MCF 10A (cell line): ENCODE measurements around the gene FAM221B. TPM values are rescaled to one million over a fixed set of nuclear protein-coding genes. Genes with fewer than 3 reads are reported as not detected.

ENCODE experiments used
- BruUV-seq: library from RNA; stranded (reverse); fragments of 400-500 nt; replicated peaks from 2 replicates; lab custom pipeline; 2021; lab: Mats Ljungman, UMichigan
- CTCF ChIA-PET: fragments of 300-600 bp; sonication (Branson Sonifier 250); formaldehyde crosslinking; extraction: SDS; loops from one replicate; lab custom pipeline; 2021; ENCODE audit warnings: antibody characterized with exemption, inconsistent platforms; lab: Yijun Ruan, JAX
- POLR2A ChIA-PET: fragments of 300-600, 350-650 bp; sonication (Branson Sonifier 250); formaldehyde crosslinking; extraction: SDS; loops from one replicate; lab custom pipeline; 2020; ENCODE audit warnings: antibody characterized with exemption, inconsistent platforms; lab: Yijun Ruan, JAX
- DNase-seq: peaks from one replicate; pipeline ENCODE4 v3.0.0-alpha.2; 2018; ENCODE audit not compliant: unreplicated experiment
- H3K27ac Mint-ChIP-seq: one replicate; pipeline ENCODE4 v1.8.0; 2022; ENCODE audit warnings: mild to moderate bottlenecking, low read depth, mixed read lengths; ENCODE audit not compliant: unreplicated experiment
- H3K27me3 Mint-ChIP-seq: one replicate; pipeline ENCODE4 v1.8.0; 2022; ENCODE audit warnings: mixed read lengths; ENCODE audit not compliant: insufficient read depth, unreplicated experiment
- H3K36me3 Mint-ChIP-seq: one replicate; pipeline ENCODE4 v1.8.0; 2022; ENCODE audit warnings: mild to moderate bottlenecking, moderate library complexity, mixed read lengths; ENCODE audit not compliant: insufficient read depth, unreplicated experiment
- H3K4me1 Mint-ChIP-seq: one replicate; pipeline ENCODE4 v1.8.0; 2022; ENCODE audit warnings: mixed read lengths; ENCODE audit not compliant: insufficient read depth, unreplicated experiment
- H3K4me3 Mint-ChIP-seq: one replicate; pipeline ENCODE4 v1.8.0; 2022; ENCODE audit warnings: mild to moderate bottlenecking, moderate library complexity, mixed read lengths; ENCODE audit not compliant: unreplicated experiment
- H3K9me3 Mint-ChIP-seq: one replicate; pipeline ENCODE4 v1.8.0; 2022; ENCODE audit warnings: mixed read lengths; ENCODE audit not compliant: unreplicated experiment
- intact Hi-C: fragments of 100-400 bp; cut with micrococcal nuclease; formaldehyde crosslinking; loops from 2 replicates; pipeline ENCODE4 v1.14.1; 2022
- total RNA-seq: library from RNA; stranded (reverse); gene quantifications from 2 replicates; pipeline ENCODE4 v1.2.3, GENCODE V29; 2022
- TF ChIP-seq, protein P1 (sequence below): fragments of 200-600 bp; IDR thresholded peaks from one replicate; pipeline ENCODE4 v1.8.0; 2022; ENCODE audit warnings: antibody characterized with exemption, mild to moderate bottlenecking; ENCODE audit not compliant: unreplicated experiment

The FAM221B gene
- total RNA-seq, 1 experiment from 2014 or later: not detected

DNA sequence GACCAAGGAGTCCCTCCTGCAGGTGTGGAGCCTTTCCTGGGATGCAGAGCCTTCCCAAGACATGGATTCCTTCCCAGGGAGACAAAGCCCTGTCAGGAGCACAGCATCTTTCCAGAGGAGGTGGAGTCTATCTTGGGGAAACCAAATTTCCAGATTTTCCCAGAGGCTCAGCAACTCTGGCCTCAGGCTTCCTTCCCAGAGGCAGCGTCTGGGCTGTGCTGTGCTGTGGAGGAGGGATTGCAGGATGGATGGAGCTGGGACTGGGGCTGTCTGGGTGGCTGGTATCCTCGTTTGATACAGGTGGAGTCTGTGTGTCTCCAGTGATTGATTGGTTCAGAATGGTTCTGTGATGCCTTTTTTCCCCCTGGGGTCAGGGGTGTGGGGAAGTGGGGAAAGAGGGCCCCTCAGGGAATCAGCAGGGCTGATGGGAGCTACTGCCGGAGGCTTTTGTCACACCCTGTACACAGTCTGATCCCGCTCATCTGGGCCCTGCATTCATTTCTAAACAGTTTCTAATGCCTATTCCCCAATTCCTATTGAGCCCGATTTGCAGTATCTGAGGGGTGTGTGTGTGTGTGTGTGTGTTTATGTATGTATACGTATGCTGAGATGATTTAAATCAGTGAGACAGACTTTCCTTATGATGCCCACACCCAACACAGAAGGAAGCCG, 25.7 kb upstream of the FAM221B start:
- no peak for DNase-seq
- Mint-ChIP-seq H3K9me3 (no peaks in the 10 kb centered on the region), H3K4me3 (no peak overlapping the region), H3K36me3 (peaks cover 4% of the 10 kb centered on the region), H3K27me3 (peaks cover 27% of the 10 kb centered on the region), H3K4me1 (no peaks in the 10 kb centered on the region), H3K27ac (no peak overlapping the region)
- intact Hi-C loops: no loop called here
- TF ChIP-seq, protein P1, sequence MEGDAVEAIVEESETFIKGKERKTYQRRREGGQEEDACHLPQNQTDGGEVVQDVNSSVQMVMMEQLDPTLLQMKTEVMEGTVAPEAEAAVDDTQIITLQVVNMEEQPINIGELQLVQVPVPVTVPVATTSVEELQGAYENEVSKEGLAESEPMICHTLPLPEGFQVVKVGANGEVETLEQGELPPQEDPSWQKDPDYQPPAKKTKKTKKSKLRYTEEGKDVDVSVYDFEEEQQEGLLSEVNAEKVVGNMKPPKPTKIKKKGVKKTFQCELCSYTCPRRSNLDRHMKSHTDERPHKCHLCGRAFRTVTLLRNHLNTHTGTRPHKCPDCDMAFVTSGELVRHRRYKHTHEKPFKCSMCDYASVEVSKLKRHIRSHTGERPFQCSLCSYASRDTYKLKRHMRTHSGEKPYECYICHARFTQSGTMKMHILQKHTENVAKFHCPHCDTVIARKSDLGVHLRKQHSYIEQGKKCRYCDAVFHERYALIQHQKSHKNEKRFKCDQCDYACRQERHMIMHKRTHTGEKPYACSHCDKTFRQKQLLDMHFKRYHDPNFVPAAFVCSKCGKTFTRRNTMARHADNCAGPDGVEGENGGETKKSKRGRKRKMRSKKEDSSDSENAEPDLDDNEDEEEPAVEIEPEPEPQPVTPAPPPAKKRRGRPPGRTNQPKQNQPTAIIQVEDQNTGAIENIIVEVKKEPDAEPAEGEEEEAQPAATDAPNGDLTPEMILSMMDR: no peak
- ChIA-PET POLR2A (no interaction called here), CTCF (interaction anchor here (0.7 to 1.2 kb wide), 2 partner anchors 9 to 91 kb away, joined by 3 to 4 read pairs; no protein-coding TSS in a partner anchor)
- BruUV-seq: no TSS peak

DNA sequence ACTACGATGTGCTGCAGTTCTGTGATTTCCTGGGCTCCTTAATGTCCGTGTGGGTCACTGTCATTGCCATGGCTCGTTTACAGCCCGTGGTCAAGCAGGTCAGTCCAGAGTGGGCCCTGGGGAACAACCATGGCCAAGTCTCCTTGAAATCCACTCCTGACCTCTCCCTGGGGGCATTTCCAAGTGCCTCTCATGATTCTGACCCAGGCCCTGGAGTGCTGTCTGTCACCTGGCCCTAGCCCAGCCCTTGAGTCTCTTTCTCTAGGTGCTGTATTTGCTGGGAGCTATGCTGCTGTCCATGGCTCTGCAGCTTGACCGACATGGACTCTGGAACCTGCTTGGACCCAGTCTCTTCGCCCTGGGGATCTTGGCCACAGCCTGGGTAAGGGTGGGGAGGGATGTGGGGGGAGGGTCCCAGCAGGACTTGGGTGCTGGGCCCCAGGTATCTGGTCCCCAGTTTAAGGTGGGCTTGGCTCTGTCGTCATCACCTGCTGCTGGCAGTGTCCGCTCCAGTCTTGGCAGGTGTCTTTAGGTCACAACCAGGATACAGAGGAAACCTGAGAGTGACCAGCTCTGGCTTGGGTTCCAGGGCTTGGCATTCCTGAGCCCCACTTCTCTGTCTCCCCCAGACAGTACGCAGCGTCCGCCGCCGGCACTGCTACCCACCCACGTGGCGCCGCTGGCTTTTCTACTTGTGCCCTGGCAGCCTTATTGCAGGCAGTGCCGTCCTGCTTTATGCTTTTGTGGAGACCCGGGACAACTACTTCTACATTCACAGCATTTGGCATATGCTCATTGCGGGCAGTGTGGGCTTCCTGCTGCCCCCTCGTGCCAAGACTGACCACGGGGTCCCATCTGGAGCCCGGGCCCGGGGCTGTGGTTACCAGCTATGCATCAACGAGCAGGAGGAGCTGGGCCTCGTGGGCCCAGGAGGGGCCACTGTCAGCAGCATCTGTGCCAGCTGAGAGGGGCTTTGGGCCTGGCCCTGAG, 24.6 kb upstream of the FAM221B start:
- Mint-ChIP-seq H3K4me3 (no peak overlapping the region), H3K36me3 (peaks cover 4% of the 10 kb centered on the region), H3K27ac (no peak overlapping the region), H3K27me3 (peaks cover 27% of the 10 kb centered on the region), H3K9me3 (no peaks in the 10 kb centered on the region), H3K4me1 (peaks cover 7% of the 10 kb centered on the region)
- TF ChIP-seq, protein P1: no peak
- ChIA-PET POLR2A (no interaction called here), CTCF (no interaction called here)
- DNase-seq: no peak
- intact Hi-C loops: no loop called here
- no TSS peak for BruUV-seq

DNA sequence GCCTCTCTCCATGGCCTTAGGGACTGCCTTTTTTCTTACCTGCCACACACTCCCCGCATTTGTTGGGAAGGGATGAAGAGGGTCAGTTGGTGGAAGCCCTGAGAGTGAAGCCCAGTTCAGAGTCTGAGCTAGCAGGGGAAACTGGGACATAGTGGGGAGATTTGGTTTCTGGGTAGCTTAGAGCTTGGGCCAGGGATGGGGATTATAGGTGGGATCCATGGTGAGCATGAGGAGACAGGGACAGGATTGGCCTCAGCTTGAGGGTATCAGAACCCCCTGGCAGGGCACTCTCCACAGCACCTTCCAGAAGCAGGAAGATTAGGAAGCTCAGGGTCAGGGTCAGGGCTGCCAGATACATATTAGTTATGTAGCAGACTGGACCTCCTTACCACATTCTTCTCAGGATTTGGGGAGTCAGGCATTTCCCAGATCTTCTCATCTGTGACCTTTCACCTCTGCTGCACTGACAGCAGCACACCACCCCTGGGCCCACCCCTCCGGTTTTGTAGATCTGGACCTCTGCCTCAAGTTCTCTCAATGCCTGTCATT, 23.8 kb upstream of the FAM221B start:
- no peak overlapping the region for H3K27ac Mint-ChIP-seq
- peaks cover 4% of the 10 kb centered on the region for H3K36me3 Mint-ChIP-seq
- ChIA-PET POLR2A (interaction anchor here (0.7 to 1.1 kb wide), 2 partner anchors 18 to 39 kb away, joined by 3 to 5 read pairs; no protein-coding TSS in a partner anchor), CTCF (interaction anchor here (0.6 to 1.3 kb wide), 2 partner anchors 10 to 1411 kb away, joined by 3 read pairs; no protein-coding TSS in a partner anchor)
- no TSS peak for BruUV-seq
- H3K9me3 Mint-ChIP-seq: no peaks in the 10 kb centered on the region
- H3K27me3 Mint-ChIP-seq: peaks cover 23% of the 10 kb centered on the region
- no peak for DNase-seq
- intact Hi-C loops: no loop called here
- H3K4me3 Mint-ChIP-seq: no peak overlapping the region
- TF ChIP-seq, protein P1: no peak
- H3K4me1 Mint-ChIP-seq: peaks cover 15% of the 10 kb centered on the region
